Right lung (tissue), 5 donors: Measurements from ENCODE around the gene SPHKAP. TPM values are rescaled to one million over a fixed set of nuclear protein-coding genes. Genes with fewer than 3 reads are reported as not detected.
"Not testable (repeated sequence)": the region's sequence is repeated elsewhere in the genome, so short reads cannot be mapped to it uniquely, and the experiment has no call there.

Source experiments
- DNase-seq, 2 donors: peaks; one replicate each; pipeline ENCODE4 v3.0.0-alpha.2; 2013
- polyA plus RNA-seq, 5 donors: library from polyadenylated mRNA; unstranded; fragments of 120-200 nt; gene quantifications; one replicate each; pipeline versions ENCODE4 v1.2.1 to v1.2.3, GENCODE V29; 2013; ENCODE audit warnings: inconsistent platforms in 1 of 5, low replicate concordance in 1 of 5; ENCODE audit not compliant: insufficient read length in 5 of 5, insufficient read depth in 1 of 5

SPHKAP gene
- polyA plus RNA-seq, 5 donors, result 1.0 to 2.1 (median 1.4) TPM

GRCh38 chr2:228094377-228094921, 87.0 kb downstream of the SPHKAP start:
- no peak for DNase-seq

GRCh38 chr2:228092056-228092455, 89.4 kb downstream of the SPHKAP start:
- no peak for DNase-seq

GRCh38 chr2:228086561-228086960, 94.9 kb downstream of the SPHKAP start:
- no peak for DNase-seq

GRCh38 chr2:228084717-228085116, 96.8 kb downstream of the SPHKAP start:
- DNase-seq, result no peak

- no peak for DNase-seq
Measured at GRCh38 chr2:228083131-228083530, 98.4 kb downstream of the SPHKAP start.

- no peak for DNase-seq
Measured at GRCh38 chr2:228082571-228082970, 98.9 kb downstream of the SPHKAP start.

- no peak for DNase-seq
Measured at GRCh38 chr2:228079194-228079593, 102.3 kb downstream of the SPHKAP start.

GRCh38 chr2:228076695-228077094, 104.8 kb downstream of the SPHKAP start:
- DNase-seq, result not testable (repeated sequence)

- DNase-seq, result no peak
Measured at GRCh38 chr2:228072669-228073068, 108.8 kb downstream of the SPHKAP start.

- DNase-seq, result no peak
Measured at GRCh38 chr2:228067309-228067708, 114.2 kb downstream of the SPHKAP start.

GRCh38 chr2:228066126-228066798, 115.2 kb downstream of the SPHKAP start:
- no peak for DNase-seq

- no peak for DNase-seq
Measured at GRCh38 chr2:228065686-228066085, 115.8 kb downstream of the SPHKAP start.

- DNase-seq, result no peak
Measured at GRCh38 chr2:228064796-228065315, 116.6 kb downstream of the SPHKAP start.

GRCh38 chr2:228064024-228064423, 117.5 kb downstream of the SPHKAP start:
- no peak for DNase-seq

GRCh38 chr2:228063558-228063957, 117.9 kb downstream of the SPHKAP start:
- no peak for DNase-seq

GRCh38 chr2:228059735-228060134, 121.8 kb downstream of the SPHKAP start:
- DNase-seq, result no peak

- peak; percentile 52 to 53 for DNase-seq
Measured at GRCh38 chr2:228056293-228057097, 125.0 kb downstream of the SPHKAP start.

- DNase-seq, result peak in 1 of 2 donors; percentile 55
Measured at GRCh38 chr2:228048838-228049490, 132.5 kb downstream of the SPHKAP start.

GRCh38 chr2:228040995-228041394, 140.5 kb downstream of the SPHKAP start:
- DNase-seq, result no peak

- DNase-seq, result no peak
Measured at GRCh38 chr2:228039752-228040534, 141.5 kb downstream of the SPHKAP start.

- no peak for DNase-seq
Measured at GRCh38 chr2:228038967-228039366, 142.5 kb downstream of the SPHKAP start.
